ENCODE results near the gene RSRC2.
"Not testable (repeated sequence)": the region's sequence is repeated elsewhere in the genome, so short reads cannot be mapped to it uniquely, and the experiment has no call there.

The RSRC2 gene

GRCh38 chr12:122526683-122527477, at the start of gene RSRC2, which contains the start of gene KNTC1:
RSRC2 (minus strand) TSS chr12:122526936; CDS start chr12:122526853, 83 bp downstream.
KNTC1 (plus strand) TSS chr12:122527249; CDS start chr12:122530064, 2,815 bp downstream.
- peak; percentile 99 for DNase-seq

- no peak for DNase-seq
These were observed 45.1 kb upstream of the RSRC2 start for GRCh38 chr12:122571821-122572220.

GRCh38 chr12:122570006-122570405, 43.3 kb upstream of the RSRC2 start:
- DNase-seq: not testable (repeated sequence)

- no peak for DNase-seq
These were observed 42.6 kb upstream of the RSRC2 start for GRCh38 chr12:122569288-122569687.

GRCh38 chr12:122566816-122567215, 40.1 kb upstream of the RSRC2 start:
- not testable (repeated sequence) for DNase-seq

GRCh38 chr12:122563361-122563760, 36.6 kb upstream of the RSRC2 start:
- DNase-seq: no peak

- DNase-seq: no peak
These were observed 33.4 kb upstream of the RSRC2 start for GRCh38 chr12:122560138-122560537.

- no peak for DNase-seq
These were observed 32.3 kb upstream of the RSRC2 start for GRCh38 chr12:122558745-122559641.

GRCh38 chr12:122547330-122547729, 20.6 kb upstream of the RSRC2 start:
- no peak for DNase-seq

GRCh38 chr12:122545855-122546254, 19.1 kb upstream of the RSRC2 start:
- no peak for DNase-seq

GRCh38 chr12:122544537-122544936, 17.8 kb upstream of the RSRC2 start:
- no peak for DNase-seq

- no peak for DNase-seq
These were observed 11.8 kb upstream of the RSRC2 start for GRCh38 chr12:122538496-122538895.

GRCh38 chr12:122537021-122537420, 10.3 kb upstream of the RSRC2 start:
- no peak for DNase-seq

GRCh38 chr12:122533856-122534255, 7.1 kb upstream of the RSRC2 start:
- no peak for DNase-seq

GRCh38 chr12:122528992-122529391, 2.3 kb upstream of the RSRC2 start:
- DNase-seq: no peak

GRCh38 chr12:122528582-122528981, 1.8 kb upstream of the RSRC2 start:
- DNase-seq: no peak

GRCh38 chr12:122527478-122527944, 775 bp upstream of the RSRC2 start:
- DNase-seq: peak; percentile 45

GRCh38 chr12:122523846-122524718, 2.7 kb downstream of the RSRC2 start:
- no peak for DNase-seq

- DNase-seq: no peak
These were observed 3.5 kb downstream of the RSRC2 start for GRCh38 chr12:122523280-122523679.

GRCh38 chr12:122520676-122521075, 6.1 kb downstream of the RSRC2 start:
- DNase-seq: no peak

GRCh38 chr12:122519418-122519817, 7.3 kb downstream of the RSRC2 start:
- no peak for DNase-seq

GRCh38 chr12:122518908-122519307, 7.8 kb downstream of the RSRC2 start:
- DNase-seq: no peak

- no peak for DNase-seq
These were observed 8.9 kb downstream of the RSRC2 start for GRCh38 chr12:122517877-122518276.
